ENCODE data around the gene LOXL1. TPM values are rescaled to one million over a fixed set of nuclear protein-coding genes. Genes with fewer than 3 reads are reported as not detected.

Gene LOXL1
- polyA plus RNA-seq, 3 donors: 0.07 TPM; not detected in 2

DNA sequence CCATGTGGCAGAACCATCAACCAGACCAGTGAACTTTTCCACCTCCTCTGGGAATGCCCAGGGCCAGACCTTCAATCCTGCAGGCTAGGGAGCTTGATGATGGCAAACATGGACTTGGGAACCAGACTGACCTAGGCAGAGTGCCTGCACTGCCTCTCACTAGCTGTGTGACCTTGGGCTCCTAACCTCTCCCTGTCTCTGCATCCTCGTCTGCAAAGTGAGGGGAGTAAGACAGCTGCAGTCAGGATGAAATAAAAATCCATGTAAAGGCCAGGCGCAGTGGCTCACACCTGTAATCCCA is 17.5 kb upstream of the LOXL1 start:
- Histone ChIP-seq H3K27me3 (ENCODE audit: control insufficient read depth in 2 of 2, insufficient read depth in 2 of 2, low read length in 2 of 2) (no peaks in the 10 kb centered on the region), H3K79me2 (ENCODE audit: insufficient read depth, low read length) (no peaks in the 10 kb centered on the region), H2AFZ (ENCODE audit: insufficient read depth, low read depth, low read length, poor library complexity, severe bottlenecking) (no peak overlapping the region), H3K9ac (ENCODE audit: insufficient read depth, low read length, poor library complexity, severe bottlenecking) (no peak overlapping the region), H3K4me3 (replicated peaks in 1 of 3; ENCODE audit: low read depth in 2 of 3, low read length in 3 of 3) (no peak overlapping the region), H3K27ac (ENCODE audit: low read depth in 1 of 2, low read length in 2 of 2) (no peak overlapping the region), H4K20me1 (ENCODE audit: insufficient read depth, low read length) (no peaks in the 10 kb centered on the region), H3K36me3 (replicated peaks in 1 of 2; ENCODE audit: control insufficient read depth in 1 of 2, insufficient read depth in 2 of 2, low read length in 2 of 2) (no peaks in the 10 kb centered on the region), H3K4me2 (replicated peaks; ENCODE audit: extremely low read depth, low read length, poor library complexity, severe bottlenecking) (no peak overlapping the region), H3K4me1 (ENCODE audit: control insufficient read depth in 1 of 2, insufficient read depth in 2 of 2, low read length in 2 of 2) (peaks cover 0 to 11% of the 10 kb centered on the region in 2 donors), H3K9me3 (replicated peaks in 1 of 2; ENCODE audit: control insufficient read depth in 1 of 2, insufficient read depth in 1 of 2, low read length in 2 of 2) (no peaks in the 10 kb centered on the region)
- DNase-seq: no peak
- no peak for TF ChIP-seq CTCF (IDR thresholded peaks at IDR 0.05)
- 86% methylated on average over 2 of the region's 2 CpGs for WGBS (ENCODE audit: insufficient coverage)
- no peaks in the 10 kb centered on the region for H3K36me3 Mint-ChIP-seq
- H3K4me3 Mint-ChIP-seq: no peak overlapping the region
- no peak overlapping the region for H3K27ac Mint-ChIP-seq
- H3K9me3 Mint-ChIP-seq: no peaks in the 10 kb centered on the region
- H3K27me3 Mint-ChIP-seq (ENCODE audit: low read depth in 3 of 3): peaks cover 4 to 11% (median 5%) of the 10 kb centered on the region in 3 donors
- intact Hi-C loops (cut with micrococcal nuclease): loop anchor here in 1 of 2 donors (2.0 kb wide), 1 partner anchor 36 kb away; the partner anchor contains the start of gene TBC1D21
- H3K4me1 Mint-ChIP-seq: peaks cover 22% of the 10 kb centered on the region

GRCh38 chr15:73909651-73910050 is 16.6 kb upstream of the LOXL1 start:
- no peak overlapping the region for H3K9ac ChIP-seq (ENCODE audit: insufficient read depth, low read length, poor library complexity, severe bottlenecking)
- no peaks in the 10 kb centered on the region for H3K36me3 ChIP-seq (replicated peaks in 1 of 2; ENCODE audit: control insufficient read depth in 1 of 2, insufficient read depth in 2 of 2, low read length in 2 of 2)
- no peak overlapping the region for H3K27ac ChIP-seq (ENCODE audit: low read depth in 1 of 2, low read length in 2 of 2)
- no peak for DNase-seq
- TF ChIP-seq CTCF (IDR thresholded peaks at IDR 0.05): no peak
- H3K9me3 Mint-ChIP-seq: no peaks in the 10 kb centered on the region
- no peak overlapping the region for H3K4me3 Mint-ChIP-seq
- no peak overlapping the region for H3K27ac Mint-ChIP-seq
- H3K4me2 ChIP-seq (replicated peaks; ENCODE audit: extremely low read depth, low read length, poor library complexity, severe bottlenecking): no peak overlapping the region
- no peaks in the 10 kb centered on the region for H3K27me3 ChIP-seq (ENCODE audit: control insufficient read depth in 2 of 2, insufficient read depth in 2 of 2, low read length in 2 of 2)
- H3K36me3 Mint-ChIP-seq: no peaks in the 10 kb centered on the region
- peaks cover 7 to 11% (median 8%) of the 10 kb centered on the region in 3 donors for H3K27me3 Mint-ChIP-seq (ENCODE audit: low read depth in 3 of 3)
- H3K4me1 ChIP-seq (ENCODE audit: control insufficient read depth in 1 of 2, insufficient read depth in 2 of 2, low read length in 2 of 2): peaks cover 0 to 11% of the 10 kb centered on the region in 2 donors
- peaks cover 28% of the 10 kb centered on the region for H3K4me1 Mint-ChIP-seq
- no peaks in the 10 kb centered on the region for H3K9me3 ChIP-seq (replicated peaks in 1 of 2; ENCODE audit: control insufficient read depth in 1 of 2, insufficient read depth in 1 of 2, low read length in 2 of 2)
- H3K4me3 ChIP-seq (replicated peaks in 1 of 3; ENCODE audit: low read depth in 2 of 3, low read length in 3 of 3): no peak overlapping the region
- H3K79me2 ChIP-seq (ENCODE audit: insufficient read depth, low read length): no peaks in the 10 kb centered on the region
- H2AFZ ChIP-seq (ENCODE audit: insufficient read depth, low read depth, low read length, poor library complexity, severe bottlenecking): no peak overlapping the region
- WGBS (ENCODE audit: insufficient coverage): 75% methylated on average over 2 of the region's 2 CpGs
- no peaks in the 10 kb centered on the region for H4K20me1 ChIP-seq (ENCODE audit: insufficient read depth, low read length)
- intact Hi-C loops (cut with micrococcal nuclease): loop anchor here in 1 of 2 donors (2.0 kb wide), 1 partner anchor 37 kb away; the partner anchor contains the start of gene TBC1D21

Data from CD14-positive monocyte (primary cell).